HUES64 (cell line): ENCODE data around the gene SH2D4B.

Experiments
- H3K27ac ChIP-seq: 2 replicates; pipeline ENCODE4 v1.7.0; 2013; ENCODE audit warnings: low read depth, low read length, inconsistent platforms
- H3K27me3 ChIP-seq: 2 replicates; pipeline ENCODE4 v1.6.1; 2013; ENCODE audit warnings: mild to moderate bottlenecking, low read length; ENCODE audit not compliant: insufficient read depth
- H3K36me3 ChIP-seq: 2 replicates; pipeline ENCODE4 v1.6.1; 2013; ENCODE audit warnings: mild to moderate bottlenecking, low read length; ENCODE audit not compliant: insufficient read depth
- H3K4me1 ChIP-seq: 2 replicates; pipeline ENCODE4 v1.6.1; 2013; ENCODE audit warnings: mild to moderate bottlenecking, low read length, moderate library complexity; ENCODE audit not compliant: insufficient read depth
- H3K4me3 ChIP-seq: 2 replicates; pipeline ENCODE4 v1.5.1; 2013; ENCODE audit warnings: mild to moderate bottlenecking, low read length, moderate library complexity
- H3K9ac ChIP-seq: 2 replicates; pipeline ENCODE4 v1.6.1; 2013; ENCODE audit warnings: mild to moderate bottlenecking, low read depth, low read length
- H3K9me3 ChIP-seq: 2 replicates; pipeline ENCODE4 v1.6.1; 2013; ENCODE audit warnings: low read depth, low read length; ENCODE audit not compliant: insufficient read depth
- WGBS: fragments of 150-250, 120-280 bp; methylation state at CpG from one replicate; pipeline ENCODE4 v1.1.7; 2013; ENCODE audit warnings: missing lambda C conversion rate; 5-methylcytosine and 5-hydroxymethylcytosine counted together

Gene SH2D4B

DNA sequence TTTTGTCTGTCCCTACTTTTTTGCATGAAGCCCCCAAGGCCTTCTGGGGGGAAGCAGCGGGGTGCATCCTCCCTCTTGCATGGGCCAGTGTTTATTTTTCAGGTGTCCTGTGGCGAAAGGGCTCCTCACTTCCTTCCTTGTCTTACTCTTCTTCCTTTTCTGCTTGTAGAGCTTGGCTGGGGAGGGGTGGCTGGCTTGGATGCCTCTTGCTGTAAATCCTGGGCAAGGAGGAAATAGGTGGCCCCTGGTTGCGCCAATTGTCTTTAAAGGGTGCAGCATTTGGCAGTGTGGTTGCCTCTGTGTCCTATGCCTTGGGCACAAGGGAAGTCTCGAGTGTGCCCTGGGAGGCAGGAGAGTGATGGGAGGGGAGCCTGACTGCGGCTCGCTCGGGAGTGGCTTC, 95.0 kb downstream of the SH2D4B start:
- Histone ChIP-seq H3K36me3 (no peaks in the 10 kb centered on the region), H3K9ac (no peak overlapping the region), H3K4me1 (no peaks in the 10 kb centered on the region), H3K9me3 (no peaks in the 10 kb centered on the region), H3K27me3 (no peaks in the 10 kb centered on the region), H3K4me3 (no peak overlapping the region), H3K27ac (no peak overlapping the region)
- 93% methylated on average over 7 of the region's 7 CpGs for WGBS

DNA sequence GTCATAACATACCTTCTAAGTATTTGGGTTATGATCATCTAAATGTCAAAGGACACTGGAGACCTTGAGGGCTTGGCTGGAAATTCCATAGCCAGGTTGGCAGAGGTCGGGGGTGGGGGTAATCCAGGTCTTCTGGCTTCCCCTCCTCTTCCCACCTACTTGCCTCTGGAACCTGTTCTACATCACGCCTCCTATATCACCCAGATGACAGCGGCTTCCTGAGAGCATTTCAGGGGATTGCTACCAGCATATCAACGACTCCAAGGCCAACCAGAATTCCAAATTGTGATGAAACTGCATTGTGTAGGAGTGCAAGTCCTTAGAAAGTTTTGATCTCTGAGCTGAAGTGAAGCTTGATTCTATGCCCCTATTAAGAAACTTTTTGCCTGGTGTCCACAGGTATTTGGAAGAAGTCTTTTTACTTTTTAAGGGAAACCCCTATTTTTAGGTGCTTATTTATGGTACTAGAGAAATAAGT, 95.7 kb downstream of the SH2D4B start:
- no peak overlapping the region for H3K4me3 ChIP-seq
- no peaks in the 10 kb centered on the region for H3K36me3 ChIP-seq
- no peak overlapping the region for H3K27ac ChIP-seq
- H3K27me3 ChIP-seq, result no peaks in the 10 kb centered on the region
- H3K4me1 ChIP-seq, result no peaks in the 10 kb centered on the region
- H3K9ac ChIP-seq, result no peak overlapping the region
- H3K9me3 ChIP-seq, result no peaks in the 10 kb centered on the region
- 95% methylated on average over 4 of the region's 4 CpGs for WGBS

GRCh38 chr10:80633910-80634309, 96.2 kb downstream of the SH2D4B start:
- H3K4me3 ChIP-seq, result no peak overlapping the region
- WGBS, result 89% methylated on average over 7 of the region's 7 CpGs
- no peaks in the 10 kb centered on the region for H3K36me3 ChIP-seq
- H3K9me3 ChIP-seq, result no peaks in the 10 kb centered on the region
- no peaks in the 10 kb centered on the region for H3K27me3 ChIP-seq
- H3K9ac ChIP-seq, result no peak overlapping the region
- H3K27ac ChIP-seq, result no peak overlapping the region
- H3K4me1 ChIP-seq, result no peaks in the 10 kb centered on the region

DNA sequence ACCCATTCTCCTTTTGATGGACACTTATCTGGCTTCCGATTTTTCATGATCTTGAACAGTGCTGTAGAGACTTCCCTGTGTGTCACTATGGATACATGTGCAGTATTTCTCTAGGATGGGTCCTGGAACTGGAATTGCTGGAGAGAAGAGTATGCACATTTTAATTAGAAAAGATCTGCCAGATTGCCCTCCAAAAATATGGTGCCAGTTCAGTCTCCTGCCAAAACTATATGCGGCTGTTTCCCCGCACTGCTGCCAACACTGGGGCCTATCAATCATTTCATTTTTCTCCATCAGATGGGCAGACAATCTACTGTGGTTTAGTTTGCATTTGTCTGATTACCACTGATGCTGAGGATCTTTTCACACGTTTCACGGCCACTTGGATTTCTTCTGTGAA, 105.0 kb downstream of the SH2D4B start:
- no peaks in the 10 kb centered on the region for H3K36me3 ChIP-seq
- no peak overlapping the region for H3K9ac ChIP-seq
- no peak overlapping the region for H3K4me3 ChIP-seq
- no peak overlapping the region for H3K27ac ChIP-seq
- H3K27me3 ChIP-seq, result no peaks in the 10 kb centered on the region
- H3K9me3 ChIP-seq, result no peaks in the 10 kb centered on the region
- H3K4me1 ChIP-seq, result no peaks in the 10 kb centered on the region
- WGBS, result 90% methylated on average over 5 of the region's 5 CpGs

- H3K27ac ChIP-seq, result no peak overlapping the region
- no peak overlapping the region for H3K9ac ChIP-seq
- H3K36me3 ChIP-seq, result no peaks in the 10 kb centered on the region
- no peak overlapping the region for H3K4me3 ChIP-seq
- H3K27me3 ChIP-seq, result no peaks in the 10 kb centered on the region
- H3K9me3 ChIP-seq, result no peaks in the 10 kb centered on the region
- H3K4me1 ChIP-seq, result no peaks in the 10 kb centered on the region
Observed at GRCh38 chr10:80646366-80646765, 108.7 kb downstream of the SH2D4B start.

DNA sequence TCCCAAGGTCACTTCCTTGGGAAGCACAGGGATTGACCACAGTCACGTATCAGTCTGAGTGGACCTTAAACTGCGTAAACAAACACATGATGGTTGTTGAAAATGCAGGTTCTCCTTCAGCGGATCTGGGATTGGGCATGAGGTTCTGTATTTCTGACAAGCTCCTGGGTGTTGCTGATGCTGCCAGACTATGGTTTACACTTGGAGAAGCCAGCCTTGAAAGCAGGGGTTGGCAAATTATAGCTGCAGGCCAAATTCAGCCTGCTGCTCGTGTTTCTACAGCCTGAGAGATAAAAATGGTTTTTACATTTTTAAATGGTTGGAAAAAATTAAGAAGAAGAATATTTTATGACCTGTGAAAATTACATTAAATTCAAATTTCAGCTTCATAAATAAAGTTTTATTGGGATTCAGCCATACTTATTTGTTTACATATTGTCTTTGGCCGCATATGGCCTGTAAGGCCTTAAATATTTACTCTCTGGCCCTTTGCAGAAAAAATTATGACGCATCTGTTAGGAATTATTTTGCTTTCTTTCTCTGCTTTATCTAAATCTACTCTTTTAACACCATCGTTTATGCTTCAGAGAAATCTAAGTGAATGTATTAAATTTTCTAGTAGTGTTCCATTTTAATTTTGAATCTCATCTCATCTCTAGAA, 109.6 kb downstream of the SH2D4B start:
- Histone ChIP-seq H3K27ac (no peak overlapping the region), H3K9me3 (no peaks in the 10 kb centered on the region)
- WGBS, result 92% methylated on average over 5 of the region's 7 CpGs

DNA sequence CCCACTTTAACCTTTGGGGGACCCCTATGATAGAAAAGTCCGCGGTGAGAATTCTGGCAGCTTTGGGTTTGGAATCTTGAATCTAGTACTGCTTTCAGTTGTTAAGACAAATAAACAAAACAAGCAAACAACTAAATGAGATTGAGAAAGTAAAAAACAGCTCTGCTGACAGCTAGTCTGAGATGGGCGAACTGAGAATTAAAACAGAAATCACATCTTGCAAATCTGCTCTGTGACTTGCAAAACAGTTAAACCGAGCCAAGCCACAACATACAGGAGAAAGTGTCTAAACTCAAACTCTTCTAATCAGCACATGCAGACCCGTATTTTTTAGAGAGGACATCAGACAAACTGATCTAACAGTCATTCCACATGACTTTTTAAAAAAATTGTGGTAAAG, 110.4 kb downstream of the SH2D4B start:
- H3K9ac ChIP-seq, result no peak overlapping the region
- no peak overlapping the region for H3K27ac ChIP-seq
- H3K4me3 ChIP-seq, result no peak overlapping the region
- no peaks in the 10 kb centered on the region for H3K4me1 ChIP-seq
- H3K9me3 ChIP-seq, result no peaks in the 10 kb centered on the region
- 93% methylated on average over 5 of the region's 5 CpGs for WGBS
- H3K36me3 ChIP-seq, result no peaks in the 10 kb centered on the region
- no peaks in the 10 kb centered on the region for H3K27me3 ChIP-seq

More for the DNA sequence above, 109.6 kb downstream of the SH2D4B start:
- Histone ChIP-seq H3K9ac (no peak overlapping the region), H3K4me1 (no peaks in the 10 kb centered on the region), H3K27me3 (no peaks in the 10 kb centered on the region), H3K36me3 (no peaks in the 10 kb centered on the region), H3K4me3 (no peak overlapping the region)

- Histone ChIP-seq H3K4me1 (no peaks in the 10 kb centered on the region), H3K27ac (no peak overlapping the region), H3K9ac (no peak overlapping the region), H3K9me3 (peaks cover 10% of the 10 kb centered on the region), H3K36me3 (no peaks in the 10 kb centered on the region), H3K27me3 (no peaks in the 10 kb centered on the region), H3K4me3 (no peak overlapping the region)
- WGBS, result 92% methylated on average over 6 of the region's 6 CpGs
Observed at GRCh38 chr10:80649183-80649582, 111.5 kb downstream of the SH2D4B start.

DNA sequence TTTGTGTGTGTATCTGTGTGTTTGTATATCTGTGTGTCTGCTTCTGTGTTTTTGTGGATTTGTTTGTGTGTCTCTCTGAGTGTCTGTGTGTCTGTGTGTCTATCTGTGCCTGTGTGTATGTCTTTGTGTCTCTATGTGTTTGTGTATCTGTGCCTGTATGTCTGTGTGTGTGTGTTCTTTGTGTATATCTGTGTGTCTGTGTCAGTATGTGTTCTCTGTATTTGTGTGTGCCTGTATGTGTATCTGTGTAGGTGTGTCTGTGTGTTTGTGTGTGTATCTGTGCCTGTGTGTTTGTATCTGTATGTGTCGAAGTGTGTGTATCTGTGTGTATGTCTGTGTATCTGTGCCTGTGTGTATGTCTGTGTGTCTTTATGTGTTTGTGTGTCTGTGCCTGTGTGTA, 118.2 kb downstream of the SH2D4B start:
- no peaks in the 10 kb centered on the region for H3K27me3 ChIP-seq
- no peak overlapping the region for H3K4me3 ChIP-seq
- no peak overlapping the region for H3K9ac ChIP-seq
- 95% methylated on average over 1 of the region's 1 CpG for WGBS
- no peak overlapping the region for H3K27ac ChIP-seq
- H3K9me3 ChIP-seq, result peaks cover 14% of the 10 kb centered on the region
- no peaks in the 10 kb centered on the region for H3K4me1 ChIP-seq
- H3K36me3 ChIP-seq, result no peaks in the 10 kb centered on the region

- Histone ChIP-seq H3K27ac (no peak overlapping the region), H3K4me3 (no peak overlapping the region), H3K9me3 (peaks cover 14% of the 10 kb centered on the region), H3K27me3 (no peaks in the 10 kb centered on the region), H3K9ac (no peak overlapping the region), H3K4me1 (0 out of 2 replicates have a peak, but pooled peaks cover under 1% of the 10 kb centered on the region), H3K36me3 (no peaks in the 10 kb centered on the region)
- 91% methylated on average over 6 of the region's 6 CpGs for WGBS
Observed at GRCh38 chr10:80658068-80658467, 120.4 kb downstream of the SH2D4B start.

GRCh38 chr10:80659289-80659688, 121.6 kb downstream of the SH2D4B start:
- Histone ChIP-seq H3K36me3 (no peaks in the 10 kb centered on the region), H3K4me1 (peaks cover 12% of the 10 kb centered on the region), H3K9me3 (0 out of 2 replicates have a peak, but pooled peaks cover 4% of the 10 kb centered on the region), H3K4me3 (no peak overlapping the region), H3K27me3 (no peaks in the 10 kb centered on the region), H3K9ac (no peak overlapping the region), H3K27ac (no peak overlapping the region)
- WGBS, result 95% methylated on average over 9 of the region's 9 CpGs

DNA sequence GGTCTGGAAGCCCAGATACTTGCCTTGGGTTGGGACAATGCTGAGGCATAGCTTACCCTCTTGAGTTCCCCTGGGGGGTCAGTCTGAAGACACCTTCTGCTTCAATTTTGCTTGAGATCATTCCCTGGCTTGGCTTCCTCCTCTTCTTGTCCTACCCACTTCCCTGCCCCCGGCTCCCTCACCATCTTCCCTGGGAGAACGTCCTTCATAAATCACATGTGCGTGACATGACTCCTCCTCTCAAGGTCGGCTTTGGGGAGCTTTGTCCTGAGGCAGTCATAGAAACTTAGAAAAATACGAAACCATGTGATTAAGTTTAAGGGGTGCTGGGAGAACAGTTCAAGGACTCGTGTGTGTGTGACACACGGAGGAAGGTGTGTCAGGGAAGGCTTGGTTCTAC, 122.6 kb downstream of the SH2D4B start:
- no peak overlapping the region for H3K4me3 ChIP-seq
- WGBS, result 92% methylated on average over 7 of the region's 7 CpGs
- no peak overlapping the region for H3K9ac ChIP-seq
- H3K4me1 ChIP-seq, result peaks cover 14% of the 10 kb centered on the region
- H3K27me3 ChIP-seq, result no peaks in the 10 kb centered on the region
- H3K36me3 ChIP-seq, result no peaks in the 10 kb centered on the region
- H3K9me3 ChIP-seq, result 0 out of 2 replicates have a peak, but pooled peaks cover 4% of the 10 kb centered on the region
- no peak overlapping the region for H3K27ac ChIP-seq
